Mesothelial cell of epicardium (in vitro differentiated cells): ENCODE results near the gene NR4A1. TPM values are rescaled to one million over a fixed set of nuclear protein-coding genes. Genes with fewer than 3 reads are reported as not detected.

Experiments used
- DNase-seq, 2 experiments: peaks; one replicate each; pipeline ENCODE4 v3.0.0; 2021; ENCODE audit warnings: low spot score in 2 of 2; ENCODE audit not compliant: unreplicated experiment in 2 of 2
- H3K27ac Mint-ChIP-seq: 2 replicates; pipeline ENCODE4 v1.8.0; 2021; ENCODE audit warnings: mixed read lengths
- H3K27me3 Mint-ChIP-seq: 2 replicates; pipeline ENCODE4 v1.8.0; 2021; ENCODE audit warnings: low read depth, mixed read lengths
- H3K36me3 Mint-ChIP-seq: 2 replicates; pipeline ENCODE4 v1.8.0; 2021; ENCODE audit warnings: mixed read lengths
- H3K4me1 Mint-ChIP-seq: 2 replicates; pipeline ENCODE4 v1.8.0; 2021; ENCODE audit warnings: mixed read lengths
- H3K4me3 Mint-ChIP-seq: 2 replicates; pipeline ENCODE4 v1.8.0; 2021; ENCODE audit warnings: mild to moderate bottlenecking, moderate library complexity, mixed read lengths
- H3K9me3 Mint-ChIP-seq: 2 replicates; pipeline ENCODE4 v1.8.0; 2021; ENCODE audit warnings: mixed read lengths
- CTCF ChIP-seq: fragments of 200-600 bp; sonication (generic); IDR thresholded peaks from one replicate; pipeline ENCODE4 v1.5.0; 2021; ENCODE audit warnings: antibody characterized with exemption; ENCODE audit not compliant: unreplicated experiment
- total RNA-seq: library from RNA; stranded (reverse); gene quantifications from 3 replicates; pipeline ENCODE4 v1.2.1, GENCODE V29; 2021

NR4A1 gene
- total RNA-seq, 1 donor from 2014 or later = 141 TPM

GRCh38 chr12:52087961-52088820, 36.9 kb downstream of the NR4A1 start:
- H3K36me3 Mint-ChIP-seq = no peaks in the 10 kb centered on the region
- no peak for DNase-seq
- TF ChIP-seq CTCF = no peak
- no peaks in the 10 kb centered on the region for H3K9me3 Mint-ChIP-seq
- H3K4me3 Mint-ChIP-seq = no peak overlapping the region
- no peak overlapping the region for H3K27ac Mint-ChIP-seq
- peaks cover 2% of the 10 kb centered on the region for H3K4me1 Mint-ChIP-seq
- peaks cover 77% of the 10 kb centered on the region for H3K27me3 Mint-ChIP-seq

GRCh38 chr12:52089491-52089890, 38.2 kb downstream of the NR4A1 start:
- H3K27ac Mint-ChIP-seq = no peak overlapping the region
- no peak for TF ChIP-seq CTCF
- H3K4me1 Mint-ChIP-seq = no peaks in the 10 kb centered on the region
- H3K9me3 Mint-ChIP-seq = no peaks in the 10 kb centered on the region
- H3K36me3 Mint-ChIP-seq = no peaks in the 10 kb centered on the region
- peaks cover 80% of the 10 kb centered on the region for H3K27me3 Mint-ChIP-seq
- H3K4me3 Mint-ChIP-seq = no peak overlapping the region
- DNase-seq = peak in 1 of 2 experiments; percentile 1

GRCh38 chr12:52090291-52090690, 39.0 kb downstream of the NR4A1 start:
- H3K36me3 Mint-ChIP-seq = no peaks in the 10 kb centered on the region
- DNase-seq = peak in 1 of 2 experiments; percentile 6
- no peak overlapping the region for H3K4me3 Mint-ChIP-seq
- H3K9me3 Mint-ChIP-seq = no peaks in the 10 kb centered on the region
- H3K27me3 Mint-ChIP-seq = peaks cover 81% of the 10 kb centered on the region
- no peak for TF ChIP-seq CTCF
- H3K4me1 Mint-ChIP-seq = no peaks in the 10 kb centered on the region
- no peak overlapping the region for H3K27ac Mint-ChIP-seq

GRCh38 chr12:52091061-52091460, 39.8 kb downstream of the NR4A1 start:
- Mint-ChIP-seq H3K36me3 (no peaks in the 10 kb centered on the region), H3K4me3 (no peak overlapping the region), H3K27me3 (peaks cover 83% of the 10 kb centered on the region), H3K4me1 (no peaks in the 10 kb centered on the region), H3K27ac (no peak overlapping the region), H3K9me3 (no peaks in the 10 kb centered on the region)
- peak in 1 of 2 experiments; percentile 6 for DNase-seq
- no peak for TF ChIP-seq CTCF

- Mint-ChIP-seq H3K27me3 (peaks cover 79% of the 10 kb centered on the region), H3K27ac (no peak overlapping the region), H3K4me1 (no peaks in the 10 kb centered on the region), H3K4me3 (no peak overlapping the region), H3K9me3 (no peaks in the 10 kb centered on the region), H3K36me3 (no peaks in the 10 kb centered on the region)
- TF ChIP-seq CTCF = no peak
- DNase-seq = peak in 1 of 2 experiments; percentile 14
These were observed 40.6 kb downstream of the NR4A1 start for GRCh38 chr12:52091869-52092268.
